GM21367 (cell line): ENCODE results near the gene OCA2.

Experiments used
- ATAC-seq: cut with Tn5 transposase; IDR thresholded peaks from one replicate; pipeline ENCODE4 v1.9.1; 2021; ENCODE audit not compliant: unreplicated experiment

OCA2 gene

GRCh38 chr15:28082891-28083684 is 16.0 kb downstream of the OCA2 start:
- no peak for ATAC-seq

DNA sequence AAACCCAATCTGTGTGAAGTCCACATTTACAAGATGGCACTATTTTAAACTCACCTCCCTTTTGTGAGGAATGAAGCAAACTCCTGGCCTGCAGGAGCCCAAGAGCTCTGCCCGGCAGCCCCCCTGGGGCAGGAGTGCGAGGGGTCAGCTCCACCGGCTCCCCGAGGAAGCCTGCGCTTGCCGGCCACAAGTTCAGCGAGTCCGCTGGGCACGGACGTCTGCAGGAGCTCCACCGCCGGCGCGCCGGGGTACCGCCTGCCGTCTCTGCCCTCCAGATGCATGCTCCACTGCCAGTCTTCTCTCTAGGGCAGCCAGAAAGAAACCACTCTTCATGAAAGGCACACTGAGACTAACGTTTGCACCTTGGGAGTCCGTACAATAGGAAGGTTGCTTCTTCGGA is 17.5 kb downstream of the OCA2 start:
- ATAC-seq, result no peak

DNA sequence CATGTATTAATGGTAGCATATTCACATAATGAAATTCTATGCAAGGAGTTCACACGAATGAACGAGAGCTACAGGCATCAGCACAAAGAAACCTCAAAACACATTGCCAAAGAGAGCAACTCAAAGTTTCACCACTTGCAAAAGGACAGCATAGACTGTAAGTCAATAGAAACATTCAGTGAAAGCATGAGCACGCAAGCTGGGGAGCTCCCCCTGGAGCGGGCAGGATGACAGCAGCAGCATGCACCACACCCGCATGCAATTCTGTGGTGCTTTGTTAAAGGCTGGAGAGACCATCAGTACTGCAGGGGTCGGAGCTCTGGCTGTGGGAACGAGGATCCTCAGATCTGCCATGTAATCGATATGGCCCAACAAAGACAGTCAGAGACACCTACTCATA is 18.7 kb downstream of the OCA2 start:
- ATAC-seq, result no peak

DNA sequence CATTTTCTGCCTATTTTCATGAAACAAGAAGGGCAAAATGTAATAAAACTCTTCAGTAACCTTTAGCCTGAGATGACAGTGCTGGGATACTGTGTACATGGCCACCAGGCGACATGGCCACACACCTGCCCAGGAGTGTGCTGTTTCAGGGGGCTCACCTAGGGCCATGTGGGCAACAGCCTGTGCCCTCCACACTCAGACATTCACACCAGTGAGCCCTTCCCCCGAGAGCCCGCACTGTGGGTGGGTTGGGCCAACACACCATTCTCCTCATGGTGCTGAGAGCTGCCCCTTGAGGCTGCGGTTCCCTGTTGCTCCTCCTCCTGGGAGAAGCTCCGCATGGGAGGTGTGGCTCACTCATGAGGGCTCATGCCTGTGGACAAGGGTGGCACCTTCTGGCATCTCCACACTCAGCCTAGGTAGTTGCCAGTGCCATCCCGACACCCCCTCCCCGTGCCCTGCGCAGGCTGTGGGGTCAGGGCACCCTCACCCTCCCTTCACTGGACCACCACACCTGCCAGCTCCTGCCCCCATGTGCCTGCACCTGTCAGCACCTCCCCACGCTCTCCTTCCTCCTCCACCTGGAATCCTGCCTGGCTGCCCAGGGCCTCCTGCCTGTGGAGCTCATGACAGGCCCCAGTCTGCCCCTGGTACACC is 19.7 kb downstream of the OCA2 start:
- no peak for ATAC-seq

DNA sequence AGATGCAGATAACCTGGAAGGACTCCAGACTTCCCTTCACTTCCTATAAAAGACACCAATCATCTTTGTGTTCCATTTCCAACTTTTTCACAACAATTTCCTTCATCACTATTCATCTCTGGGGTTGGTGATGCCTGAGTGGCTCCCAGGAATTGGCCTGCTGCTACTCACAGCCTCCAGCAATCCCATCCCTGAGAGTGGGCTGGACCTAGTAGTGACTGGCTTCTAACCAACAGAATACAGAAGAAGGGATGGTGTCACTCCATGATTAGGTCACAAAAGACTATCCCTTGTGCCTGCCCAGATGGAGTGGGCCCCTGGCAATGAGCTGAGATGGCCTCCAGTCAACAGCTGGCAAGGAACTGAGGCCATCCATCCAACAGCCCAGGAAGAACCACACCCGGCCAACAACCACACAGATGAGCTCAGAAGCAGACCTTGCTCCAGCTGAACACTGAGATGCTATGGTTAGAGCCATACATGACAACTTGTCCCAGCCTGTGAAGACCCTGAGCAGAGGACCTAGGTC is 20.9 kb downstream of the OCA2 start:
- no peak for ATAC-seq

DNA sequence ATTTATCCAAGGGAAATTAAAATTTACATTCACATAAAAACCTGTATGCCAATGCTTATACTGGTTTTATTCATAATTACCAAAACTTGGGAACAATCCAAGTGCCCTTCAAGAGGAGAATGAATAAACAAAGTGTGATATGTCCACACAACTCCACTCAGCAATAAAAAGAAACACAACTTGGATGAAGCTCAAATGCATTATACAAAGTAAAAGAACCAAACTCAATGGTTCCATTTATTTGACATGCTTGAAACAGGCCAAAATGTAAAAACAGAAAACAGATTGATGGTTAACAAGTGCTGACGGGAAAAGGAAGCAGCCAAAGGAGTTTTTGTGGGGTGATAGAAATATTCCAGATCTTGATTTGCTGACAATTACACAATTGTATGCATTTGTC is 23.5 kb downstream of the OCA2 start:
- ATAC-seq, result no peak

DNA sequence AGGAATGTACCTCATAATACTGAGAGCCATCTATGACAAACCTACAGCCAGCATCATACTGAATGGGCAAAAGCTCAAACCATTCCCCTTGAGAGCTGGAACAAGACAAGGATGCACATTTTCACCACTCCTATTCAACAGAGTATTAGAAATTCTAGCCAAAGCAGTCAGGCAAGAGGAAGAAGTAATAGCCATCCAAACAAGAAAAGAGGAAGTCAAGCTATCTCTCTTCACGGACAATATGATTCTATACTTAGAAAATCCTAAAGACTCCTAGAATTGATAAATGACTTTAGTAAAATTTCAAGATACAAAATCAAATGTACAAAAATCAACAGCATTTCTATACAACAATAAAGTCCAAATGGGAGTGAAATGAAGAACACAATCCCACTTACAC is 30.2 kb downstream of the OCA2 start:
- ATAC-seq, result no peak

DNA sequence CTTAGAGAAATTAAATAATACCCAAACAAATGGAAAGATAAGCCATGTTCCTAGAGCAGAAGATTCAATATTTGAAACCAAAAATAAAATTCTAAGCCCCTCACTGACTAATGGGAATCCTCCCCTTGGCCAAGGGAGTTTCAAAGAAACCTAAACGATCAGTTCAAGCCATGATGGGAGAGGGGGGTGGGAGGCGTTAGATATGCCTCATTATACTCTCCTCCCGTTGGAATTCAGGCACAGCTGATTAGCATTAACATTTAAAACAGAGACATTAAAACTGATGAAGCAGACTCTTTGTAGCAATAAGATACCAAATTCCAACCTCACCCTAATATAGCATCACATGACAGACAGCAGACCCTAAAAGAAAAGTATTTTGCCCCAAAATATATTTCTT is 32.9 kb downstream of the OCA2 start:
- ATAC-seq, result no peak

GRCh38 chr15:28060005-28060404 is 39.1 kb downstream of the OCA2 start:
- ATAC-seq, result no peak

DNA sequence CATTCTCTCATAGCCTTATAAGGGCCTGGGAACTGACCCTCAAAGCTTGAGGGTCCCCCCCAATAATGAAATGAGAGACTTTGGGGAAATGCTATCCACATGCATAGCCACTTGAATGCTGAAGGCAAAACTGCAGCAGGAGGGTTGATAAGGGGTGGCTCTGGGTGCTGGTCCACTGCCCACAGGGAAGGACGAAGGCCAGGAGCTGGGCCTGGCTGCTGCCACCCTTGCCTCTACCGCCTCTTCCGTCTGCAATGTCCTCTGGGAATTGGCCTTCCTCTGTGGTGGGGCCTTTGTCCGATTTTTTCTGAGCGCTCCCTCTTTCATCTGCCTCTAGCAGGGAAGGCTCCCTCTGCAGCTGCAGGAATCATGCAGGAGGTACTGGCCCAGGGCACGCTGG is 41.0 kb downstream of the OCA2 start:
- no peak for ATAC-seq

GRCh38 chr15:28051955-28052633 is 47.0 kb downstream of the OCA2 start:
- ATAC-seq, result no peak

GRCh38 chr15:28049581-28049980 is 49.5 kb downstream of the OCA2 start:
- no peak for ATAC-seq

DNA sequence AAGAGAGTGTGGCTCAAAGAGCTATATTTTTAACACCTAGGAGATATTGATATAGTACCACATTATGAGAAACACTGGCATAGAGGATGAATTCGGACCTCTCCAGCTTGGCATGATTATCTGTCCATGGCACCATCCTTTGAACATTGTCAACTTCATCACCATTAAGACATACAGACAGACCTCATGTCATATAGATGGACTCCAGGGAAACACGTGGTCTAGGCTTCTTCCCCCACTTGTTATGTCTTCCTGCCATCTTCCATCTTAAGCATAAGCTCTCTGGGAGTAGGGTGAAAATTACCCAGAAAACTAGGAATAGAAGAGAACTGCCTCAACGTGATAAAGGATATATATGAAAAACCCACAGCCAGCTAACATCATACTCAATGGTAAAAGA is 51.8 kb downstream of the OCA2 start:
- no peak for ATAC-seq

- no peak for ATAC-seq
These were observed 54.9 kb downstream of the OCA2 start for GRCh38 chr15:28044121-28044672.

- ATAC-seq, result no peak
These were observed 55.4 kb downstream of the OCA2 start for GRCh38 chr15:28043691-28044091.

DNA sequence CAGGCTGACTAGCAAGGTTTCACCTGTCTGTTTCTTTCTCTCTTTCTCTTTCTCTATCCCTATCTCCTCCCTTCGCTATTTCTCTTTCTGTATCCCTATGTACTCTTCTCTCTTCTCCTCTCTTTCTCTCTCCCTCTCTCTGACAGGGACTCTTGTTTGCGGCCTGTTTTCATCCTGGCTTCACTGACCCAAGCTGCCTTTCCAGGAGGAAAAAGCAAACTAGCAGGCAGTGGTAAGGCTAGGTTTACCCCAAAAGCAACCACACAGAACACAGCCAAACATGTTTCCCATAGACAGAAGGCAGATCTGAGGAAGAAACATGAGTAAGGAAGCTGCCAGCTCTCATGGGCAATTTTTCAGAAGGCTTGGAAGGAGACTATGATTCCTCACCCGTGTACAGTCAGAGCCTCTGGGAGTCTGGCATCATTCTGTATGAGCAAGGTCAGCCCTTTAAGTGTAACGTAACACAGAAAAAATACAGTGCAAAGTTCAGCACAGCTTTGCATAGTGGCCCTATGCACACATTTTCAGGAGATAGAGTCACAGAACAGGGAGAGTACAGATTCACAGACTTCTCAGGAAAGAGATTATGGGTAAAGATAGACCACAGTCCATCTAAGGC is 61.0 kb downstream of the OCA2 start:
- no peak for ATAC-seq

DNA sequence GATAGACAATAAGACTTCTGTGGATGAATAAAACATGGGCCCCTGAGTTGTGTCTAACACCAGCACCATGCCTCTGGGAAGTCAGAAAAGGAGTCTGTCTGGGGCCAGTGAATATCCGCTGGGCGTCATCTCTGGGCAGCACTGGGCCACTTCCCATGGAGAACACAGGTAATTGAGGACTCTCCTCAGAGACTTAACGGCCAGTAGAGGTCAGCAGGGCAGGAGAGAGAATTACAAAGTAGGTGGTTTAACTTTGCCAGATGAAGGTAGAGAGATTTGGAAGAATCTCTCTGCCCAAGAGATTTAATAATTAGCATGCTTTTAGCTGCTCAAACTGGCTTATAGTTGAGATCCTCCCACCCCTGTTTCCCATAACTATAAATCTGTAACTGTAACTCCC is 65.7 kb downstream of the OCA2 start:
- no peak for ATAC-seq

DNA sequence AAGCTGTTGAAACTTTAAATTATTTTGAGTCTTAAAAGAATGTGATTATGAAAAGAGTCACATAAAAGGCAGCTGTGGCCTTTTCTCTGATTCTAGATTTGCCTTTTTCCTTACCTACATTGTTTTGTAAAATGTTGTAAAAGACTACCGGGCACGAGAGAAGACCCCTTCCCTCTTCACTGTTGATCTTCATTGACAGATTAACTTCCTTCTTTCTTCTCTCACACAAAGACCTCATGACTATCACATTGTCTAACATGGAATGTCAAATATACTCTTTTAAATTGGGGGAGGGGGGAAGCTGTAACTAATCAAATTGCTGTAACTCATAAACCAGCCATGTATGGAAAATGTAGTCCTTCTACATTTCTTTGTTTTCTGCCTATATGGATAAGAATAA is 68.3 kb downstream of the OCA2 start:
- ATAC-seq, result no peak

DNA sequence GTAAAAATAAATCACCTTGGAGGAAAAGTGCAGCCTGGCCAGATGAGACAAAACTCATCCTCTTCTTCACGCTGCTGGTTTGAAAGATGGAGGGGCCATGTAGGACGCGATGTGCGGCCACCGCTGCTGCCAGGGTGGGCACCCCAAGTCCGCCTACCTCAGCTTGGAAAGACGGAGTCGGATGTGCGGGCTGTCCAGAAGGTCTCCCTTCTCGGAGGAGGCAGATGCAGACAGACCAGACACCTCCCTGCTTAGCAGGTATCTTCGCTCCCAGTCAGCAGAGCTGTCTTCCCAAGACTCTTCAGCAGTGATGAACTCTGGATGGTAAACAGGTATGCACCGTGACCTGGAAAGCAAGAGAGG is 71.4 kb downstream of the OCA2 start:
- ATAC-seq, result no peak

DNA sequence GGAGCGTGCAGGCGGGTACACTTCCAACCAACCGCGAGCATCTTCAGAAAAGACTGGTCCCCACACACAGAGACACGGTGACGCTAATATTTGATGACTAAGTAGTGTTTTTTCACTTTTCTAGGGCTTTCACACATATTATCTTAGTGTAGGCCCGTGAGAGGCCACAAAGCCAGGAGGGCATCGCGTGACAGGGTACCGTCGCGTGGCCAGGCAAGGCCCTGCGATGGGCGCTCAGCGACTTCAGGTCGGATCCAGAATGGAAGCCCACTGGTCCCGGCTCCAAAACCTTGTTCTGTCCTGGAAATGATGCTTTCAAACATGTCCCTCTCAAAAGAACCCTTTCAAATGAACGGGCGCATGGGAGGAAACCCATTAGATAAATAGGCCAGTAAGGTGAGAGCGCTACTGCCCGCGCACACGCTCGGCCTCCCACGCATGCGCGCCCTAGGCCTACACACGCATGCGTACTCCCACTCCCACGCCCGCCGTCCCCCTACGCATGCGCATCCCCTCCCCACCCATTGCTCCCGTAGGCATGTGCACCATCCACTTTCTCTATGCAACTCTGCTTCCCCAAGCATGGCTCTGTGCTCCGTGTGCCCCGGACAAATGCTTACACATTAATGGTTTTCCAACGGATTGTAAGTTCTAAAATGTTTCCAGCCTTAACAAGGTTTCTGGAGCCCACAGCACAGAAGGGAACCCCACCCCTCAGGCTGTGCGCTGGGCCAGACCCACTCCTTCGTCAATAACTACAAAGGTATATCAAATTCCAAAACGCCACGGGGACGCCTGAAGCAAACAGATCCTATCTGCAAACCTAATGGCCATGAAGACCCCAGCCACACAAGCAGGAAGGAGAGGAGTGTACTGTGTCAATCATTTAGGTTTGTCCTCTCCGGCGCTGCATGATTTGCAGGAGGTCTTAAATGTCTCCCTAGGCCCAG is 72.1 kb downstream of the OCA2 start:
- no peak for ATAC-seq
